ENCODE data around the gene IQSEC1. TPM values are rescaled to one million over a fixed set of nuclear protein-coding genes. Genes with fewer than 3 reads are reported as not detected.
A peak's percentile ranks its signal among the peaks of the same experiment; 100 is the strongest.

The IQSEC1 gene
- total and polyA plus RNA-seq, 9 of the 15 experiments (the other 6 are each of a cell fraction or from before 2014, with no cell fraction given), result 0.56 to 39.0 (median 6.8) TPM

GRCh38 chr3:13013151-13013561, 60.1 kb downstream of the IQSEC1 start (continued):
- TF ChIP-seq NEUROD1 (IDR thresholded peaks at IDR 0.05; ENCODE audit: borderline replicate concordance, low read depth, low read length, partially characterized antibody) (no peak), TBP (optimal IDR thresholded peaks at IDR 0.05; ENCODE audit: low read depth, low read length) (peak; percentile 40), NKRF (IDR thresholded peaks at IDR 0.05; ENCODE audit: borderline replicate concordance) (no peak), ELK1 (CRISPR knock-in tag; IDR thresholded peaks at IDR 0.05) (no peak), HDAC1 (IDR thresholded peaks at IDR 0.05) (no peak), ZNF212 (CRISPR knock-in tag; IDR thresholded peaks at IDR 0.05) (no peak), SP1 (CRISPR knock-in tag; IDR thresholded peaks at IDR 0.05) (peak; percentile 36; the same call in 1 of the 2 replicates), RAD21 (CRISPR knock-in tag; conservative IDR thresholded peaks at IDR 0.05 in 1 of 2, IDR thresholded peaks at IDR 0.05 in 1 of 2) (peak in 1 of 2 experiments; percentile 27; a peak in 2 of 4 replicates), THRA (IDR thresholded peaks at IDR 0.05) (no peak), E2F8 (IDR thresholded peaks at IDR 0.05; ENCODE audit: low read depth, partially characterized antibody) (no peak), NR2C1 (IDR thresholded peaks at IDR 0.05) (no peak), NR2C1 (tag; IDR thresholded peaks at IDR 0.05) (no peak), ERF (CRISPR knock-in tag; IDR thresholded peaks at IDR 0.05) (no peak), ZBTB9 (CRISPR knock-in tag; IDR thresholded peaks at IDR 0.05) (no peak), GABPB2 (CRISPR knock-in tag; conservative IDR thresholded peaks at IDR 0.05) (no peak), RBM15 (IDR thresholded peaks at IDR 0.05; ENCODE audit: insufficient read depth, low read length) (no peak), ZNF764 (CRISPR knock-in tag; IDR thresholded peaks at IDR 0.05; ENCODE audit: low read depth) (no peak)
- TF ChIP-seq, protein P1, sequence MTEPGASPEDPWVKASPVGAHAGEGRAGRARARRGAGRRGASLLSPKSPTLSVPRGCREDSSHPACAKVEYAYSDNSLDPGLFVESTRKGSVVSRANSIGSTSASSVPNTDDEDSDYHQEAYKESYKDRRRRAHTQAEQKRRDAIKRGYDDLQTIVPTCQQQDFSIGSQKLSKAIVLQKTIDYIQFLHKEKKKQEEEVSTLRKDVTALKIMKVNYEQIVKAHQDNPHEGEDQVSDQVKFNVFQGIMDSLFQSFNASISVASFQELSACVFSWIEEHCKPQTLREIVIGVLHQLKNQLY (CRISPR knock-in tag; conservative IDR thresholded peaks at IDR 0.05), result no peak
